Stimulated activated CD4-positive, alpha-beta T cell treated with anti-CD3 and anti-CD28 coated beads, Interleukin-1b, Interleukin-23, amount 100 ng/mL, for 24 hours (primary cell): ENCODE measurements around the gene PERP.
"Not testable (repeated sequence)": the region's sequence is repeated elsewhere in the genome, so short reads cannot be mapped to it uniquely, and the experiment has no call there.

Experiments
- DNase-seq, 4 experiments: peaks; one replicate each; pipeline ENCODE4 v3.0.0-alpha.2; 2020; ENCODE audit warnings: low read depth in 4 of 4, low spot score in 1 of 4

PERP gene

DNA sequence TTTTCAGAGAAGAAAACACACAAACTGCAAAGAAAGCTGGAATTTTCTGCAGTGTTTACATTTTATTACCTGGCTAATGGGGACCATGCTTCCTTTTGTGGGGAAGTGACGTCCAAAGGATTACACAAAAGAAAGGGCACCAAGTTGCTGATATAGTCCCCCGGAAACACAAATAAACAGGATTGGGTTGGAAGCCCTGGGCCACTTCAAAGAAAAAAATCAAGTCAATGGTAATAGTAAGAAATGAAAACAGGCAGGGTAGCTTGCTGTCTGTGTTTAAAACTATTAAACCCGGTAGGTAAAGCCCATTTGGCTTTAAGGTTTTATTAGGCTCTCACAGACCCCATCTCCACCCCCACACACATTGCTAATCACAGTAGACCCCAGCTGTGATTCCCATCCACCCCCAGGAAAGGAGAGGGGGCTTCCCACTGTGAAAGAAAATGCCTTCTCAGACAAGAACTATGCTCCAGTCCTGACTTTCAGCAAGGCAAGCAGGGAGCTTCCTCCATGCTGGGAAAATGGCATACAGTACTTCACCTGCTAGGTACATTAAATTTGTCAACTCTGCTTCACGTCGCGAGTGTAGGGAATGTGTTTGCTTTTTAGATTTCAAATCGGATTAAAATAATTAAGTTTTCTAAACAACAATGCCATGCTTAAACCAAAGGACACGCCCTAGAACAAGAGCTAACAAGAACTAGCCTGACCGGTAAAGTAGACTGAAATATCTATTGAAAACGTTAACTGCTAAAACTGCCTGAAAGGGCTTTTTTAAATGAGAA is 1.1 kb downstream of the PERP start:
- no peak for DNase-seq

DNA sequence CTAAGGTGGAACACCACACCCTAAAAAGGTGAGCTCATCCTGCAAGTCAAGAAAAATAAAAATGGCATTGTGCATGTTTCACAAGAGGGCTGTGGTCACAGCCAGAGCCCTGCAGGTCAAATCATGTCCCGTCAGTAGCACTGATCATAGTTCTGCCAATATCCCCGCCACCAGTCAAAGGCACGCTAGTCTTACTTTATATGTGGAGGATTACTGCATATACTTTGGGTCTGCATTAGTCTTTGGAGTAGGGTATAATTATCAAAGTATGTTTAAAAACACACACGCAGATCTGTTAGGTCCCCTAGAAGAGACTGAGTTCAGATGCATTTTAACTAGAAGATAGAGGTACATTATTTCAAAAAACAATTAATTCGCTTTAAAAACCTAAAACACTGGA is 1.8 kb downstream of the PERP start:
- DNase-seq: no peak

DNA sequence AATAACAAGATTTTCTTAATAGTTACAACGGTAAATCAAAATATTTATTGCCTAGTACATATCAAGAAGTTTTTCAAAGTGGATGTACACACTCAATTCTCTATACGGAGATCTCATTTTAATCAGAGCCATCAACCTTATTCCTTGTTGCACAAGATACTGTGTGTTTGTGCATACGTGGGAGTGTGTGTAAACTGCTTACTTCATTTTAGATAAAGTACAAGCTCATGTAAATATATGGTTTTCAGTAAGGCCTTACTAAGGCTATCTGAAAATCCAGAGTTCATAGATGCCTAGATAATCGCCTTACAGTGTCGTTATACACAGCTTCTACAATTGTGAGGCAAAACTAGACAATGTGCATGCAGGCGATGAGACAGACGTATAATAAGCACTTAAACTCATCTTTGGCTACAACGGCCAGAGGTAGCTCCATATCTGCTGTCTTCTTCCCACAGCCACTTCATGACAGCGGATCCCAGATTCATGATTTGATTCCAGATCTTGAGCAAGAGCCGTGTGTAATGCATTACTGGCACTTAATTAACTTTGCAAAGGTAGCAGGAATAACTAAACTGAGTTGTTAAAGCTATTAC is 2.5 kb downstream of the PERP start:
- DNase-seq: no peak

DNA sequence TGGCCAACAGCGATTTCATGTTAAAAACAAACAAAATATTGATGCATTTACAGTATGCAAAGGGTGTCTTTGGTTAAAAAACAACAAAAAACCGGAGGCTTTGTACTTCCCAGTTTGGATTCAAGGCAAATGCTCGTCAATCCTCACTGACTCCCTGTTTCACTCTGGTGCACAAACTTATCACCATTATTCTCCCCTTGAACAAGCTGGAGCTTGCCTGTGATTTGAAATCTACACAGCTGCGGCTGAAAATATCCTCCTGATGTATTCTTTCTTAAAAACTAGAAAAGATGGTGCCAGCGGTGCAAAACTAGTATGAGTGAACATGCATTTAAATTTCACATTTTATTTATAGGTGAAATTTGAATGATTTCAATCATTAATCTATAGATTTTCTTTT is 3.3 kb downstream of the PERP start:
- DNase-seq: no peak

DNA sequence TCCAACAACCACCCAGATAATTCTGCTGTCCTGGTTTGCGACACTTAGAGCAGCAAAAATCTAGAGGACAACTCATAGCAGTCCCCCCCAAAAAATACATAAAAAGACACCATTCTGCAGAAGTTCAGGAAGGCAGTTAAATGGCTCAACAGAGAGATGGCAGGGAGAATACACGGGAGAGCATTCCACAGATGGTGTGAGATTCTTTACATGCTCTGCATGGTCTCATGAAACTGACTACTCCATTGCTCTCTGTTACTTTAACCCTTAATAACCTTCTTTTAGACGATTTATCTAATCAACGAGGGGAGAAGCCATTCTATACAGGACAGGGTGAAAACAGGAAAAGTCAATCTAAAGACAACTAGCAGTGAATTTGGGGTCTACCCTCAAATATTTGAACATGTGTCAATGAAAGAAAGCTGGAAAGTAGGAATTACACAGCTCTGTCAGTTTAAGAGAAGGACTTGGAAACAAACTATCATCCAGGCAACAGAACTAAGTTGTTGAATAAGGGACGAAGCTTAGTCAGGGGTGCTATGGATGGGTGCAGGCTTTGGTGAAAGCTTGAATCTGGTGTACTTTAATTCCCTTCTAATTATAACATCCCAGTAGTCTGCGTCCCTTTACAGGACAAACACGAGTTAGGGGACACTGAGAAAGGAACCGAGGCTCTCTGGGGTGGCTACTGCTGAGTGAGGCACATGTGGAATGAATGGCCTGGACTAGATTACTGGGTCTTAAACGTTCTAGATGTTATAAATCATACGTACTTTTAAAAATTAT is 5.1 kb downstream of the PERP start:
- DNase-seq: no peak

DNA sequence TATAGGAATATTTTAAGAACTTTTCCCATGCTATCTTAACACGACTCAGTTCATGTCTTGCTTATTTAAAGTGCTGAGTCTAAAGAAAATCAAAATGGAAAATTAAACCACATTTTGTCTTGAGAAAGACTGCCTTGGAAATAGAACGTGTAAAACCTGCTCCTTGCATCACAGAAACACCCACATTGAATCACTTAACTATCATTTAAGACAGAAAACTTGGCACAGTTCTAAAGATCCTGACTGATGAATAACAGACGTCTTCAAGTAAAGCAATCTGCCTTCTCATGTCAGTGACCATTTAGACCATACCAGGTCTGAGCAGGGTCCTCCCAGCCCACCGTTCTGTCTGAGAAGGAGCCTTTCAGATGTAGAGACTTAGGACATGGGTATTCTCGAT is 7.4 kb downstream of the PERP start:
- no peak for DNase-seq

DNA sequence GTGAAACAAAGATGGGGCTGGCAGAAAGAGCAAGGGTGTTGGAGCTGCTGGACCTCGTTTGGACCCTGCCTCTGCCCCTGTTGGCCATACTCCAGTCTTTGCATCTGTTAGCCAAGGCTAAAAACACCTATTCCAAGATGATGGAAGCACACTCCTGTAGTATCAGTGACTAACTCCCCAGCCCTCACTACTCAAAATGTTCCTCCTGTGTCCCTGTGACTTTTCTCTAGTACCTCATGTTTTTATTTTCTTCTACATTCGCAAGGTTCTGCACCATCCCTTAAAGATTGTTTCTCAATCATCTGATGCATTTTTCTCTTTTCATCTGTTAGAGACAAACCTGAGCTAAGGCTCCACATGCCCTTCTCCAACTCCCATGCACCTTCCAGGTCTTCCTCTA is 8.9 kb downstream of the PERP start:
- DNase-seq: no peak

DNA sequence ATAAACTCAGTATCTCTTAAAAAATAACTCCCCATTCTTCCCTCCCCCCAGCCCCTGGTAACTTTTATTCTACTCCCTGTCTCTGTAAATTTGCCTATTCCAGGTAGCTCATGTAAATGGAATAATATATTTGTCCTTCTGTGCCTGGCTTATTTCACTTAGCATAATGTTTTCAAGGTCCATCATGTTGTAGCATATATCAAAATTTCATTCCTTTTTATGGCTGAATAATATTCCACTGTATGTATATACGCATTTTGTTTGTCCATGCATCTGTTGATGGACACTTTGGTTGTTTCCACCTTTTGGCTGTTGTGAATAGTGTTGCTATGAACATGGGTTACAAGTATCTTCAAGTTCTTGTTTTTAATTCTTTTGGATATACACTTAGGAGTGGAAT is 13.0 kb downstream of the PERP start:
- DNase-seq: no peak

DNA sequence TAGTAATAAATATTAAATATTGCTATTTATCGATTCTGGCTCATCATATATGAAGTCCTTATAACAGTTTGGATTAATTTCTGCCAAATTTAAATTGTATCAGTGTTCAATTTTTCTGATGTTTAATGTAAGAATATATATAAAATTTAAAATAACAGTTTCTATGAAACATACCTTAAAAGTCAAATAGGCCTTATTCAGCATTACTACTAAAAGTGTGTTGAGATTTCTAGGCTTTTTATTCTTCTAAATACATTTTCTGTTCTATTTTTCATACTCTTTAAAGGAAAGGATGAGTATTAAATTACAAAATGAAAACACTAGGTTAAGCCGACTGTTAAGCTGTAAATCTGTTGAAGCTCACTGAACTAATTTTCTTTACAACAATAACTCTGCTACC is 13.6 kb downstream of the PERP start:
- no peak for DNase-seq

DNA sequence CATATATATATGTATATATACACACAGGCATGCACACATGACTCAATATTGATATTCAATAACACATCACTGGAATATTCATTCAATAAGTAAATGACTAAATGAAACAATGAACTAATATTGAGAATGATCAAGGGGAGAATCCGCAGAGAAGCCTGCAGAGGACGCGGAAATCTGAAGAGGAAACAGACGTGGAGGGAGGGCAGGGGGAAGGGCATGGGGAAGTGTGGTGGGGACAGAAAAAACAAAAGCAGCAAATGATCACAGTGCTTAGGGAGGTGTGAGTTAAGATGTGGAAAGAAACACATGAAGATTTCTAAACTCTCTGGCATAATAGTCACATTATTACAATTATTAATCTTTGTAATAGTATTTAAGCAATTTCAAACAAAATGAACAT is 14.5 kb downstream of the PERP start:
- no peak for DNase-seq

DNA sequence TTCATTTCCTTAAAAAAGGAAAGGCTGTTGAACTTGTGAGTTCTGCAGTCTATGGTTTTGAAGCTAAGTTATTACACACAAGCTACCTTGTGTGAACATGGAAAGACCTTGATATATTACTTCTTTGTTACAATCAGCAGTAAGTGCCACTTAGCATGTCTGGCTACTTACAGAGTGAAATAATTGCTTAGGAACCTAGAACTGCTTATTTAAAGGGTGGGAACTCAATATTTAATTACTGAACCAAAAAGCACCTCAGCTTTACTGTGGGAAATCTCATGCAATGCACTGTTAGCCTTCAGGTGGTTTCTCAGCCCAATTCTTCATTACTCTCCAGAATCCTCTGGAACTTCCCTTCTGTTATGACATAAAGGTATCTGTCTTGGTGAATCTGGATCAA is 17.9 kb downstream of the PERP start:
- DNase-seq: no peak

DNA sequence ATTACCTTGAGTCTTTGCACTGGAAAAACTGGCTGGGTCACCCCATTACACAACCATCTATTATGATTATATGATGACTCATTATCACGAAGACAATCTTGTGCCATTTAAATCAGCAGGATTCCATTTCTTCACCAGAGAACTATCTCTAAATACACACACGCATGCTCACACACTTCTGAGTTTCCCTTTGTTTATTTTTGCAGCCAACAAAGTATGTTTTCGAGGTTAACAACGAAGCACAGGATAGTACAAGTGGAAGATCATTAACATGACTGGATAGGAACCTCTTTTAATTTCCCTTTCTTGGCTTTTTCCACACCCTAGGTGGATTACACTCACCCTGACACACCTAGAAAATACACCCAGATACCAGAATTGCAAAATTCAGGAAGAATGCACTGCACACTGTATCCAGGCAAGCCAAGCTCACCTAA is 18.9 kb downstream of the PERP start:
- no peak for DNase-seq

DNA sequence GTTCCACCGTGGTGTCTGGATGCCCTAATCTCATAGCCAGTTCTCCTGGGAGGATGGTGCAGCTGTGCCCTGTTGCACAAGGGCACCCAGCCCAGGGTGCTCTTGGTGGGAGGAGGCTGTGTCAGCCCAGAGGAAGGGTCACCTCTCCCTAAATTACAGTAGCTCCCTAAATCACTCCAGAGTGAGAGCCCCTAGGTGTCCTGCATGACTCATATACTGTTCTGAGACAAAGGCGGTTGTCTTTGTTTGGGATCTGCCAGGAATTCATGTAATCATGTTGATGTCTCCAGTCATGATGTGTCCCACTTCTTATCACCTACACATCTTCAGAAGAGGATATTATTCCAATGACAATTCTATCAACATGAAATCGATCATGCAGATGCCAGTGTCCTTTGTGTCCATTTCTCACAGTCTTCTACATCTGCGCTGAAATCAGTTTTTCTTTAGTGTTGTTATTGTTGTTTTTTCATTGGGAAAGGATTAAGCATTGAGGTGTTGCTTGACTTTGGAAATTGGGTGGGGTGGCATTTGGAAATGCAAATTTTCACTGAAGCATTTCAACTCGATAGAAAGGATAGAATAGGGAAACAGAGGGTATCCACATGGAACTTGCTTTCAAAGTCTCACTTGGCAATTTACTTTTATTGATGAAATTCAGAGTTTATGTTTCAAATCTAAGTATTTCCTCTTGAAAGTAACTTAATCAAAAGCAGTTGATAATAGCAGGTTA is 19.5 kb downstream of the PERP start:
- no peak for DNase-seq

DNA sequence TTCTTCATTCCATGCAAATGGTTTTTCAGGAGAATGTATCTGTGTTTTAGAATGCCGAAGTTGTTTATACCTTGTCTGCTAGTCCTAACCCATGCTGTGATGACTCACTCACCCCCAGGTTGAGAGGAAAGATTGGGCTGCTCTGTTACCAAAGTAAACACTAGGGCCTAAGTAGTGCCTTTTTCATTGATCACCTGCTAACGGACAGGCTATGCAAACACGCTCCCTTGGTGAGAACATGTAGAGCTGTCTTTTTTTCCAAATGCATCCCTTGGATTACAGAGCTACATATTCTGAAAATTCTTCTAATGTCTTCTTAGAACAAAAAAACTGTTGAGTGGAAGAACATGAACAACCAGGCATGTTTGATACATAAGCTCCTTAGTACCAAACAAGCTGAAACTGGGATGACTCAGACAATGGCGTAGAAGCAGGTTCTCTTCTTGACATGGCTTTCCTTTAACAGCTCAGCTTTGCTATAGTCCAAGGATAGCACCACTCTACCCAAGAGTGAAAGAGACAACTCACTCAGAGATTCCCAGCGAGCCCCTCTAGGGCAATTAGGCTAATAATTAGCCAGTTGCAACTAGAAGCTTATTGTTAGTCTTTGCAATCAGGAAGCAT is 20.5 kb downstream of the PERP start:
- DNase-seq: no peak

DNA sequence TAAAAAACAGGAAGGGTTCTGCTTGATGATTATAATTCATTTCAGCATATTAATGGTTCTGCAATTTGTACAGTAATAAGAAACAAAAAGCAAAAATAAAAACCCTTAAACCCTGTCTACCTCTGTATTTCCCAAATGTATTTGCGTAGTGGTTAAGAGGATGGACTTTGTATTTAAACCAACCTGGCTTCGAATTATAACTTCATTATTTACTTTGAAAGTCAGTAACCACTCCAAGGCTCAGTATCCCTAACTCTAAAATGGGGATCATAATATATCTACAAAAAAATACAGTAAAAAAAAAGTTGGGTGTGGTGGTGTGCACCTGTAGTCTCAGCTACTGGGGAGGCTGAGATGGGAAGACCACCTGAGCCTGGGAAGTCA is 21.4 kb downstream of the PERP start:
- no peak for DNase-seq

DNA sequence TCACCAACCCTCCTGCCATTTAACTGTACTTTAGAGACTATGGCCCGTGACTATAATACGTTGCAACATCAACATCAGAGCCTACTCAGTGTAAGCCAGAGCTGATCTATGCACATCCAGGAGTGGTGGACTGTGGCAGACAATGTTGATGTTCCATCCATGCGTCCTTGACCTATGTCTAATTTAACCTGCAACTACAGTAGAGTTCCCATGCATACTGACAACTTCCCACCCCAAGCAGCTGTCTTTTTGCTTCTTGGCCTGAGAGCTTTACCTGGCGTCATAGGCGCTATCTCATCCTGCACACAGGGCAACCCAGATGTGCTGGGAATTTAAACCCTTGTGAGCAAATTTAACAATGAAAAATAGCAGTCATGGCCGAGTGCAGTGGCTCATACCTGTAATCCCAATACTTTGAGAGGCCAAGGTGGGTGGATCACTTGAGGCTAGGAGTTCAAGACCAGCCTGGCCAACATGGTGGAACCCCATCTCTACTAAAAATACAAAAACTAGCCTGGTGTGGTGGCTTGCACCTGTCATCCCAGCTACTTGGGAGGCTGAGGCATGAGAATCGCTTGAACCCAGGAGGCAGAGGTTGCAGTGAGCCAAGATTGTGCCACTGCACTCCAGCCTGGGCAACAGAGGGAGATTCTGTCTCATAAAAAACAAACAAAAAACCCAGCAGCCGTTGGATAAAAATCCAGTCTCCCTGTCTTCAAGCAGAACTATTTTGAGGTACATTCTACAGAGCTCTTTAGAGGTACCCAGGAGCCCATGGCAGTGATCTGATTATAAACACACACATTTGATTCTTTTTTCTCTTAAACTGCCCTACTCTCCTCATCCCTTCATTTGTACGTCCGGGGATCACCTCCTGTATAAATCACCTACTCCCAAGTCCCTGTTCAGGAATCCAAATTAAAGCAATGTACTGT is 22.0 kb downstream of the PERP start:
- DNase-seq: no peak

DNA sequence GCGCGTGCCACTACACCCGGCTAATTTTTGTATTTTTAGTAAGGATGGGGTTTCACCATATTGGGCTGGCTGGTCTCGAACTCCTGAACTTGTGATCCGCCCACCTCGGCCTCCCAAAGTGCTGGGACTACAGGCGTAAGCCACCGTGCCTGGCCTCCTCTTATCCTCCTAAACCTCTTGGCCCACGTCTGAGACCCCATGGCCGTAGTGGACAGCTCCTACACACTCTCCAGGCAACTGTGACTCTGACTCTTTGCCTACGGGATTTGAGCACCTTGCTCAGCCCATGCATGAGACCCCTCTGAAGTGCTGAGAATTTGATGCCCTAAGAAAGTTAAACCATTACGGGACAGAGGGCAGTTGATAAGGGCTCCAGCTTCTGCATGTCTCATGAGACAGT is 25.0 kb downstream of the PERP start:
- DNase-seq: no peak

DNA sequence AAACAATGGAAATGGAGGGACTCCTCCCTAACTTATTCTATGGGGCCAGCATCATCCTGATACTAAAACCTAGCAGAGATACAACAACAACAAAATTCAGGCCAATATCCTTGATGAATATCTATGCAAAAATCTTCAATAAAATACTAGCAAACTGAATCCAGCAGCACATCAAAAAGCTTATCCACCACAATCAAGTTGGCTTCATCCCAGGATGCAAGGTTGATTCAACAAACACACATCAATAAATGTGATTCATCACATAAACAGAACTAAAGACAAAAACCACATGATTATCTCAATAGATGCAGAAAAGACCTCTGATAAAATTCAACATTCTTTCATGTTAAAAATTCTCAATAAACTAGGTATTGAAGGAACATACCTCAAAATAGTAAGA is 27.7 kb downstream of the PERP start:
- DNase-seq: not testable (repeated sequence)

DNA sequence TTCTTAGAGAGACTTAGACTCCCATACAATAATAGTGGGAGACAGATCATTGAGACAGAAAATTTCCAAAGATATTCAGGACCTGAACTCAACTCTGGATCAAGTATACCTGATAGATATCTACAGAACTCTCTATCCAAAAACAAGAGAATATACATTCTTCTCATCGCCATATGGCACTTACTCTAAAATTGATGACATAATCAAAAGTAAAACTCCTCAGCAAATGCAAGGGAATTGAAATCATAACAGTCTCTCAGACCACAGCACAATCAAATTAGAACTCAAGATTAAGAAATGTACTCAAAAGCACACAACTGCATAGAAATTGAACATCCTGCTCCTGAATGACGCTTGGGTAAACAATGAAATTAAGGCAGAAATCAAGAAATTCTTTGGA is 28.7 kb downstream of the PERP start:
- DNase-seq: no peak

DNA sequence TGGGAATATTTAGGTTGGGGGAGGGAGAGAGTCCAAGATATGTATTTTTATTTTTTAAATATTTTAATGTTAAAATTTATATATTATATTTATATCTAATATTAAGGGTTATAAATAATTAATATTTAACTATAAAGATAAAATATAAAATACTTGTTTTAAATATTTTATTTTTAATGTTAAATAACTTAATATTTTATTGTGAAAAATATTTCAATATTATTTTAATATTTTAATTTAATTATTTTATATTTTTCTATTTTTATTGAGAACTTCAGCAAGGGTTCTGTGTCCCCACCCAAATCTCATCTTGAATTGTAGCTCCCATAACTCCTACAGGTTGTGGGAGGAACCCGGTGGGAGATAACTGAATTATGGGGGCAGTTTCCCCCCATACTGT is 34.0 kb downstream of the PERP start:
- no peak for DNase-seq
